Stimulated activated CD4-positive, alpha-beta T cell treated with anti-CD3 and anti-CD28 coated beads, Interleukin-15, amount 100 ng/mL, for 24 hours (primary cell): ENCODE data around the gene TBX21.
A peak's percentile ranks its signal among the peaks of the same experiment; 100 is the strongest.

ENCODE experiments used
- DNase-seq: peaks from one replicate; pipeline ENCODE4 v3.0.0-alpha.2; 2020

The TBX21 gene

DNA sequence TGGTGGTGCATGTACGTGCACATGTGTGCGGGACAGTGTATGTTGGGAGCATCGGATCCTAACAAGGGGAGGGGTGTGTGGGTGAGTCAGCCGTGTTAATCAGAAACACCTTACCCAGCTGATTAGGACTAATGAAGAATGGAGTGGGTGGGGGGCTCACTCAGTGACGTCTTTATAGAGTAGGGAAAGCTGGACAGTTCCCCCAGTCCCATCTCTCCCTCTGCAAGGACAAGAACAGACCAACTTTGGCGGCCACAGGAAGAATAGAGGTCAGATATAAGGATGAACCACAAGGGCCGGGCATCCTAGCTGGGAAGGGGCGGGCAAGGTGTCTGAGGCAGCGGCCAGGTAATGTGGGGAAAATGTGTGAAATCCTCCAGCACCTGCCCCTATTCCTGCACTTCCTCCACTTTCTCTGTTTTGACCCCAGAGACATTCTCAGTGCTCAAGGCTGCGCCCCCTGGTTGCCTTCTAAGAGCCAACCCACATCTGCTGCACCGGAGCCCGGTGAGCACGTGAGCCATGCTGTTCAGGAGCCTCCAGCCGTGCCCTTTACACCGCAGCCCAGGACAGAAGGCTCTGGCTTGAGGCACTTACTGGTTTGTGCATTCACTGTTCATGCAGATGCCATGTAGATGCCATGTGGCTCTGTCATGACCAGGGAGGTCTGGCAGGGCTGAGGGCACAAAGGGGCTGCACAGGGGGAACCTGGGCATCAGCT is 18.9 kb upstream of the TBX21 start:
- DNase-seq: no peak

DNA sequence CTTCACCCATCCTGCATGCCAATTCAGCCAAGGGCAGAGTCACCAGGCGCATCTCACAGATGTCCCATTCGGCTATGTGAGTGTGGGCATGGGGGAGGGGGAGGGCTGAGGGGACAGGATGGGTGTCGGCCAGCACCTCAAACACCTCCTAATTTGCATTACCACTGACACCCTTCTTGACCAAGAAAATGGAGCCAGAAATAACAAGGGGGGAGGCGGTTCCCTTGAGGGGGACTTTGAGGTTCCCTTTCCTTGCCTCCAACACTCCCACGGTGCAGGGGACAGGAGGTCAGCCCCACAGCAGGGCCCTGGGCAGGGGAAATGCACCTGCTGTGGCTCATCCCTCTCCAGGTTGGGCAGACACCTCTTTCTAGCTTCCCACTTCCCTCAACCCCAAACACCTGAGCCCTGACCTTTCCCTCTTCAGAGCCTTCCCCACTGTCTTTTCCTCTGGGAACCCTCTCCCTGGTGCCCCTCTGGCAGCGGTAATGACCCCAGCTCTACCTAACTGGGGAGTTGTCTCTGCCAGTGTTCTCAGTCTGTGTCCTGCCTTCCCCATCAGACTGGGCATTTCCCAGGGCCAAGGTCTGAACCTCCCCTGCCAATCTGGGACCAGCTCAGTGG is 18.2 kb upstream of the TBX21 start:
- DNase-seq: no peak

DNA sequence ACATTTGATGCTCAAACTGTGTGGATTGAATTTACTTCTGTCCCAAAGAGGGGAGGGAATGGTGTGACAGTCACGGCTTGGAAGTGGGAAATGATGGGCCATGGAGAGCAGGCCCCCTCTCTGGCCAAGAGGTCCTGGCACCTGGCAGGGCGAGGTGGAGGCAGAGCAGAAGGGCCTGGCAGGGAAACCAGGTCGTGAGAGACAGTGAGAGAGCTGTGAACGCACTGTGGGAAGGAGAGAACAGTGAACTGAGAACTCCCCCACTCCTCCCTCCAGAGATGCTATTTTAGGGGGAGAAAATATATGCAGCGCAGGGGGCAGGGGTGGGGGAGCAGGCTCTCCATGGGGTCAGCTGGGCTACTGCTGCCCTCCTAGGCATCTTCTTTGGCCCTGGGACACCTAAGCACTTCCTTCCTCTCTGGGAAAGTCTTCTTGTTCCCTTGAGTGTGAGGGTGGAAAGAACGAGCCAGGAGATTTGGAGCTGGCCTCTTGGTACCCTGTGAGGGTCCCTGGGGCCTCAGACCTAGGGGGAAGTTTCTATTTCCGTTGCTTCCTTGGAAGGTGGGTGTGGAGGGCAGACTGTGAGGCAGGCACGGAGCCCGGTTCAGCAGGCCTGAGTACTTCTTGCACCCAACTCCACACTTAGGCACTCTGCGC is 17.2 kb upstream of the TBX21 start:
- no peak for DNase-seq

DNA sequence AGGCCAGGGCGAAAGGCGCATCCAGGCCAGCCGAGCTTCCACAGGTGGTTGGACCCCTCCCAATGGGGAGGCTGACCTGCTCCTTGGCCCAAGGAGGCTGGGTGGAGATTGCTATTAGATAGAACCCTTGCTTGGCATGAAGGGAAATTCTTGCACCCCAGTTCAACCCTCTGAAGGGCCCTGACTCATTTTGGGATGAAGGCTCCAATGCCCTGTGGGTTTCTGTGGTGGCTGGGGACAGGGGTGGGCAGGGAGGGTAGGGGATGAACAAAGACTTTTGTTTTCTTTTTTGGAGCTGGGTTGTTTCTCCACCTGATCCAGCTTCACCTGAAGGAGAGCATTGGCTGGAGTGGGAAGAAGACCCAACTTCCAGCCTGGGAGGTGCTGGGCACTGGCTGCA is 16.7 kb upstream of the TBX21 start:
- DNase-seq: no peak

DNA sequence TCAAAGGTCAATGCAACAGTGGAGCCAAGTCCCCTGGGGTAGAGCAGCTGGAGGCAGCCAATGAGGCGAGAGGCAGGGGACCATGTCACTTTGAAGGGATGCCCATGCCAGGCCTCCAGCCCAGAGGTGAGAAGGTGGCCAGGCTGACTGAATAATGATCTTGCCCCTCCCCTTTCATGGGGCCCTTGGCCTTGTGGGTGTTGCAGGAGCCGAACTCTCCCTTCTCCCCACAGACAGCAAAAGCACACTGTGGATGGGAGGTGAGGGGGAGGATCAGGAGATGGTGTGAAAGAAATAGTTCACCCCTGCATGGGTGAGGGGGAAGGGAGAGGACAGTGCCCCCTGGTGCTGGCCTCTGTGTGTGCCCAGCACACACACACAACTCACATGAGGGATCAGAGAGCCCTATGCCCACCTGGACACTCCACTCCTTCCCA is 15.8 kb upstream of the TBX21 start:
- DNase-seq: peak; percentile 66

DNA sequence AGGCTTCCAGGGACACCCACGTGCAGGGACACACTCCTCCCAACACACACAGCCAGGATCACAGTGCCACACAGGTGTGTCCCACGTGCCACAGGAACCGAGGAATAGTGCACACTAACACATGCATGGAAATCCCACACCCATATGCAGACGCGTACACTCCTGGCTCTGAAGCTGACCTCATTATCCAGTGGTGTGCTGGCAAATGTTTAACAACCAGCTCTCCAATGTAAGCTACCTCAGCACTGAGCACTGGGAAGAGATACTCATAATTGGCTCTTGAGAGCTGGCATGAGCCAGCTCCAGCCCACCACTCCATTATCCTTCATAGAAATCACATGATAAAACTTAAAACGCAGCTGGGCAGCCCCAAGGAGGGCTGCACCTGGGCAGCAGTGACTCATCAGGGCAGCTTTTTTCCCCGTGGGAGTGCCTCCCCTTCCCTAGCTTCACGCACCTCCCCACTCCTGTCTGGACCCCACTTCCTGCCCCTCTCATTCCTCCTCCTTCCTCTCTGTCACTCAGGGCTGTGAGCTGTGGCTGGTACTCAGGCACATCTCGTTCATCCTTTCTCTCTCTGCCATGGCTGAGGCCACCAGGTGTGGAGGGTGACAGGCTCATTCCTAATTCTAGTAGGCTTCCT is 14.9 kb upstream of the TBX21 start:
- DNase-seq: peak; percentile 62

DNA sequence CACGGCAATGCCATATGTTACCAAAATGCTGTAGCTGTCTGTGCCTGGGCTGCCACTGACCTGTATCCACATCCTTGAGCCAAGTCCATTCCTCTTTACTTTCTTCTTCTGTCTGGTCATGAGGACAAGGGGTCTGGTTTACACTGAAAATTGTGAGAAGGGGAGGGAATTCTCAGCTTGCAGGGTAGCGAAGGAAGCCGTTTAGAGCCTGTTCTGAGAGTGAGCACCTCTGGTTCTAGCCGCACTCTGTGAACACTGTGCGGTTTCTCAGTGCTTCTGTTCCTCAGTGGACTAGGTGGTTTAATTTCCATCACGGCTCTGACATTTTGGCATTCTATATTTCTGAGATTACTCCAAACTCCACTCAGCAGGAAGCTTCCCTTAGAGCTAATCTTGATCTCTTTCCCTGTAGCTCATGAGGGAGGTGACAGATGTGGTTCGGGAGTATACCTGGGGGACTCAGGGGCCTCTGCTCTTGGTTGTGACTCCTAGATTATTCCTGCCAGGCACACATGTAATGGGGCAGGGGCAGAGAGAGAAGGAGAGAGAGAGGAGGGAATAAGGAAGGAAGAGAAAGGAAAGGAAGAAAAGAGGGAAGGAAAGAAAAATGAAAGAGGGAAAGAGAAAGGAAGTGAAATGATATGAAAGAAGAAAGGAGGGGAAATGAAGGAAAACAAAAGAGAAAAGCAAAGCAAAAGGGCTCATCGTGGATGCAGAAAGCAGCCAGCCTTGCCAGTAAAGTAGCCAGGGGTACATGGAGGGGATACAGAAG is 14.2 kb upstream of the TBX21 start:
- DNase-seq: no peak

DNA sequence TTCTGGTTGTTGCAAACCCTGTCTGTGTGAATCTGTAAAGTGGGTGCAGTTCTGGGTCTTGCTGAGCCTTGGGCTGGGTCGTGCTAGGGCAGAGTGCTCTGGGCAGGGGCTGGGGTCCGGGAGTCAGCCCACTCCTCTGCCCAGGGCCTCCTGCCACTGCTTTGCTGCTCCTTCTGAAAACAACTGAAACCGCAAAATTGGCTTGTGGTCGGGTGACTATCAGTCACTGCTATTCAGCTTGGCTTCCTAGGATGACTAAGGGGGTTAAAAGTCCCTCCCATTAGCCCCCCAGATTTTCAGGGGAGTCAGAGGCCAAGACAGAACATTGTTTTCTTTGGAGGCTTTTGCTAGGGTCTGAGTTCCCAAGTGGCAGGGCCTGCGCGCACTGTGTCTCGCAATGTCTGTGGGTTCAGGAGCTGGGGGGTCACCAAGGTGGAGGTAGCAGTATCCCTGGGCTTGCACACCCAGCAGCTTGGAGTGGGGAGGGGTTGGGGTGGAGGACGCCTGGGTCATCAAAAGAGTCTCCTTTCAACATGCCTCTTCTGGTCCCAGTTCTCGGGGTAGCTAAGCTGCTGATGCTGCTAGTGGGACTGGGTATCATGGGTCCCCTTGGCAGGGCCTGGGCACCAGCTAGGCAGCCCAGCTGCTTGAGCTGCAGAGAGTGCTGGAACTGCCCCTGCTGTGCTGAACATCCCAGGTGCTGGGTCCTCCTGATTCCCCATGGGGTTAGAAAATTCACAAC is 13.5 kb upstream of the TBX21 start:
- DNase-seq: peak; percentile 91

DNA sequence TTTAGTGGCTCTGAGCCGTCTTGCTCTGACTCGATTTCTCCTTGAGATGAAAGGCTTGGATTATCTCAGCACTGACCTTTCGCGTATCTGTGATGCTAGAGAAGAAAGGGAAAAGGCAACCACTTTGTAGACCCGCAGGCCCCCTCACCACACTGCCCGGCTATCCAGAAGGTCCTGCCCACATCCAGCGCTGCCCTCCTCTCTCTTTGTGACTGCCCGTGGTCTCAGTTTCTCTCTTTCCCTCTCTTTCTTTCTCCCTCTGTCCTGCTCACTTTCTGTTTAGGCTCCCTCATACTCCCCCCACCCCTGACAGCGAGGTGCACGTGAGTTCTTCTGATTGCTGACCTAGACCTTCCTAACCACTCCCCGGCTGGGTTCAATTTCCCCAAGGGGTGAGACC is 12.8 kb upstream of the TBX21 start:
- DNase-seq: peak; percentile 43

DNA sequence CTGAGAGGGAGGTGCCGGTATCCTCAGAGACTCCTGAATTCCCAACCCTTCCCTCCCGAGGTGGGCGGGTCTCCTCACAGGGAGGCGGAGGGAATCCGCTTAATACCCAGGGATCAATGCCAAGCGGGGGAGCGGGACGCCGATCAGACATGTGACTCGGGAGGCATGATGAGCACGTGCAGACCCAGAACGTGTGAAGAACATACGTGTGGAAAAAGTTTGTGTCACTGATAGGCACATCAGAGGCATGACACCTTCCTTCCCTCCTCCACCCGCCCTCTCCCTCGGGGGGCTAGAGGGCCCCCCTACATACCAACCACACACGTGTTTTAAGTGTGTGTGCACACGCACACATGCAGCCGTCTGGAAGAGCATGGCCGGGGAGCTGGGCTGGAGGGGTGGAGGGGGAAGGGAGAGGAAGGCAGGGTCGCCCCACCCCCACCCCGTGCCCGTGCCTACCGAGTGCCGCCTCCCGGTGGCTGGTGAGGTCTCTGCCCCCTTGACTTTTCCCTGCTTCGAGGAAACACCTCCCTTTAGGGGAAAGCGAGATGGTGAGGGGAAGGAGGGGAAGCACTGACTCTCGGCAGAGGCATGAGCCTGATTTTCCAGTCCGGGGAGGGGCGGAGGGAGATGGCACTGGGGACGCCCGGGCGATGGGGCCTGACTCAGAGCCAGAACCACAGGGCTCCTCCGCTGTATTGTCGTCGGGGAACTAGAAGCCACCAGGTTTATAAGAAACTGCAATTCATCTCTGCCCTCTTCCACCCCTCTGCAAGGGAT is 12.1 kb upstream of the TBX21 start:
- DNase-seq: peak; percentile 99

DNA sequence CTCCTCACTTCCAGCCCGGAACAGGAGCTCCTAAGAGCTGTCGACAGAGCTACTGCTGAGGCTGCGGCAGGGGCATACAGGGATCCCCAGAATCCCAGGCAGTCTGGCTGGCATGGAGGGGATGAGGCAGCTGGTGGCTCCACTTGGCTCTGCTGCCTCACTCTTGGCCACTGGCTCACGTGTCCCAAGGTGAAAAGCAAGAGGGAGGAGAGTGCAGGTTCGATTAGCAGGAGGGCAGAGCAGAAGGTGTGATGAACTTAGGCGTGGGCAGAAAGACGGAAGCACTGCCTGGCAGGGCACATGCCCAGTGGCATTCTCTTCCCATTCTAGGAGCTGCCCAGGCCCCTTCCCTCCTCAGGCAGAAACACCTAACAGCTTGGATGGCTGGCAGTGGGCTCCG is 11.3 kb upstream of the TBX21 start:
- DNase-seq: no peak

DNA sequence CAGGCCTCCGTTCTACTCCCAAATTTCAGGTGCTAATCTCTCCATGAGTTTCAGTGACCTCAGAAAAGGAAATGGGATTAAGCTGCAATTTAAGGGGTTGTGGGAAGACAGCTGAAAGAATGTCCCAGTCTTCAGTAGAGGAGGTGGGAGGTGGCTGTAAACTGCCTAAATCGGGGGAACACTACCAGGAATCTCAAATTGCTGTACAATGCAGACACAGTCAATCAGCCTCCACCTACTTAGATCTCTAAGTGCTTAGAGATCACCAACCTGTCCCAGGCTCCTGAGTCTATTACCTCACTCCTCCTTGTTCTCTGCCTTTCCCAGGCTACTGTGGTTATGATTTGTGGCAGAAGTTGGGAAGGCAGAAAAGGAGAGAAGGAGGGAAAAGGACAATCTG is 8.3 kb upstream of the TBX21 start:
- DNase-seq: no peak

DNA sequence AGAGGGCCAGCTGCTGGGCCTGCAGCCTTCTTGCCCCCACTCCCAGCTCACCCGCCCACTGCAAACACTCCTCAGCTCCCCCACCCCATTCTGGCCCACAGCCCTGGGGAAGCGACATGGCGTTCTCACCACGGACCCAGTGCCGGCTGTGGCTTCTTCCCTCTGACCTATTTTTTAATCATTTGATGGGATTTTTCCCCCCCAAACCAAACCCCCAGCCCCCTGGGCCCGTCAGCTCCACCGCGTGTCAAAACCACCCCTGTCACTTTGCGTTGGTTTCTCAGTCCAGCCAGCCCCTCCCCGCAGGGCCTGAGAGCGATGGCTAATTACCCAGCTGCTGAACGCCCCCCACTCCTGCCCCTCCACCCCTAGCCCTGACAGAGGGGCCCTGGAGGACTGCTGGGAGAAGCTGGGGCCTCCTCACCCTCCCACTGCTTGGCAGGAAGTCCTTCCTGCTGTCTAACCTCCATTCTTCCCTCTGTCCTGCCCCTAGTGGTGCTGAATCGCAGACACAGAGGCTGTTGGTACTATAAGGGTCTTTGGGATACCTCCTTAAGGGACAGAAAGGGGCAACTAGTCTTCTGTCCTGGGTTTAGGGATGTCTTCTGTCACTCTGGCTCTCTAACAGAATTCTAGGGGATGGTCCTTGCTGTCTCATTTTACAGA is 7.5 kb upstream of the TBX21 start:
- DNase-seq: no peak

DNA sequence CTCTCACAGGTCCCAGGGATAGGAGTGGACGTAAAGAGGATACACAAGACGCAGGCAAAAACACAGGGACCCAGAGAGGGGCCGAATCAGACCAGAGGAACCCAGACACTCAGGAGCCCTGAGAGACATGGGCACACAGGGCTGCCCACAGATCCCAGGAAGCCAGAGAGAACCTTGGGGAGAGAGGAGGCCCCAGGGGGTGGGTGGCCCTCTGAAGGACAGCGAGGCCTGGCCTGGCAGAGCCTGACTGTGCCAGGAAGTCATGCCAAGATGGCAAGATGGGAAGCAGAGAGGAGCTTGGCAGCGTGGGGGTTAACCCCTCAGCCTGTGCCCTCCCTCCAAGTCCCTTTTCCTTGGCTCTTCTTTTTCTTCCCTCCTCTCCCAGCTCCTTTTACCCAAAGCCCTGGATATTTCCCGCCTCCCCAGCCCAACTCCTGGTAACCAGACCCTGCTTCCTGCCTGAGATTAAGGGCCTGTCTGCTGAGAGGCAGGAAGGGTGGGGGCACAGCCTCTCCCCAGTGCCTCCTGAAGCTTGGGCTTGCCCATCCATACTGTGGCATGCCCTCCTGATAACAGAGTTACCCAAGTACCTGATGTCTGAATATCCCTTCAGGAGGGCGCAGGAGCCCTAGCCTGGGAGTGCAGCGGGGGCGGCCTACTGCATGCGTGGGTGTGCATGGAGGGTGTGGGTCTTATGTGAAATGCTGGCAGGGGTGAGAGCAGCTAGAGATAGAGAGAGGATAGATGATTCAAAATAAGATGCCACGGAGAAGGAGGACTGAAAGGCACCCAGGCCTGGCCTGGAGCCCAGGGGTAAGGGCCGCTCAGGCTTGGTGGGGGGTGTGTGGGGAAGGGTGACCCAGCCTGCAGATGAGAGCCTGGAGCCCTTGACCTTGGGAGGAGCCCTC is 6.0 kb upstream of the TBX21 start:
- no peak for DNase-seq

DNA sequence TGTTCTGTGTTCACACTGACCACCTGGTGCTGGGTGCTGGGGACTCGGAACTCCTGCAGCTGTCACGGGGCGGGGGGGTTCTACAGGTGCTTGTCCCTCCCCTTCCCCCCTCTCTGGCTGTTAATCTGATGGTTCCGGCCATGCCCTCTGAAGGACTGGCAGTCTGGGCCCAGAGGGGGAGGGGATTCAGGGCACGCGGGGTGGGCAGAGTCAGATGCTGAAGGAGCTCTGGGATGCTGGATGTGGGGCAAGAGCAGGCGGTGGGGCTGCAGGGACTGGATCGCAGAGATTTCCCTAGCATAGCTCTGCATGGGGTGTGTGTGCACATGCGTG is 5.4 kb upstream of the TBX21 start:
- DNase-seq: no peak

DNA sequence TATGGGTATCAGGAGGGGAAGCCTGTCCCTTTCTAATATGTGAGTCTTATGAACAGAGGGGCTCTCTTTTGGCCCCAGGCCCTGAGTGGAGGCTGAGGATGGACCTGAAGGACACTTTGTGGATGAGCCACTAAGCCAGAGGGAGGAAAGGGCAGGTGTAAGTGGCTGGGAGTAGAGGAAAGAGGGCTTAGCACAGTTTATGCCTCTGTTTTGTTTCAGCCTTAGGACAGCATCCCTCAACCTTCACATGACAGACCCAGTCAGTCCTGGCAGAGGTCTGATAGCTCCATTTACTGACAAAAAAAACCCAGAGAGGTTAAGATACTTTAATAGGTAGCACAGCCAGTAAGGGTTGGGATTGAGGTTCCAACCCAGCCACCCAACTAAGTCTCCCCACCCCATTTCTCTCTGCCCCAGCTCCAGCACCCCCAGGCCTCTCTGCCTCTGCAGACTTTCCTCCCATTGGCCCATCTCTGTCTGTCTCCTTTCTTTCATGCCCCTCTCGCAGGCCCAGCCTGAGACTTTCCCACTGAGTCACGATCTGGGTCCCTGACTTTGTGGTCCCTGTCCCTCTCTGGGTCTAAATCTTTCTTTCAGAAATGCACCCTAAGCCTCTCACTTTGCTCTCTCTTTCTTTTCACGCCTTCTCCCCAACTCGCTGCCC is 4.7 kb upstream of the TBX21 start:
- DNase-seq: no peak

DNA sequence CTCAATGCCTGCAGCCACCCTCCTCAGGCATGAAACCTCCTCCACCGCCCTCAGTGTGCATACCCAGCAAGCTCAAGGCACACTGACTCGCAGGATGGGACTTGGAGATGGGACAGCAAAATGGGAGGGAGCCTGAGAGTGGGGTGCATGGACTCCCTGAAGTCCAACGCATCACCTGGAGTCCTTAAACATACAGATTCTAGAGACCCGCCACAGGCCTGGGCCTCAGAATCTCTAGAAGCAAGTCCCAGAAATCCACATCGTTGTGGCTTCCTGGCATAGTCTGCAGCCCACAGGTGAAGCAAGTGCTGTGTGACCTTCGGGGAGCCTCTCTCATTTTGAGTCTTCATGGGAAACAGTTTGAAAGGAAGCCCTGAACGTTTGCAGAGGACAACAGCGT is 3.6 kb upstream of the TBX21 start:
- DNase-seq: no peak

DNA sequence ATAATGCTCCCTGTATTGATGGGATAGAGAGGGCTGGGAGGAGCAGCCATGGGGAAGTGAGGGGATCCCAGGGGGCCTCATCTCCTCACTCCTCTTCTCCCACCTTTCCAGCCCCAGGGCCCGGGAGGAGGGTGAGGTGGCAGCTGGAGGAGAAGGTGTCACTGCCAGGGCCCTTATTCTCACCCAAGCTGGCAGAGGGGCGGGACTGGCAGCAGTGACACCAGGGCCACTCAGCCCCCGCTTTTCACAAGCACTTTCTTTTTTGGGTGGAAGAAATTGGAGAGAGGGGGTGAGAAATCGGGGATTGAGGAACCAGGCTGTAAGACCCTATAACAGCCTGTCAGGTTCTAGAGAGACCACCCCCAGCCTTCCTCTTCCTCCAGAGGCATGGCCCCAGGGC is 2.4 kb upstream of the TBX21 start:
- no peak for DNase-seq

DNA sequence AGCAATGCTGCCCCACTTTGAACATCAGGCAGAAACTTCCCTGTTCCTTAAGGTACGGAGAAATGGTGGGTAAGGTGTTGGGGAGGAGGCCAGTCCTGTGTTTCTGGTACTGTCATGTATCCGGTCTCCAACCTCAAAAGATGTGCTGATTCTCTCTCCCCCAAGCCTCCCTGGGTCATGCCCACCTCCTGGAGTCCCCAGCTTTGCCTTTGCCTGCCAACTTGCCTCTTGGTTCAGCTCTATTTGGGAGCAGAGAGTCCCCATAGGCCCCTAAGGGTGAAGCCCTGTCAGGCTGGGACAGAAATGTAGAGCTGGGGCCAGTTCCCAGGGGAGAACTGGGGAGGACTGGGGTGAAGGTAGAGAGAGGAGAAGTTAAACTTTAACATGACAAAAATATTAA is 1.6 kb upstream of the TBX21 start:
- no peak for DNase-seq
